Skeletal muscle tissue (tissue), 5 donors: Measurements from ENCODE around the gene SULT4A1. TPM values are rescaled to one million over a fixed set of nuclear protein-coding genes. Genes with fewer than 3 reads are reported as not detected.

ENCODE experiments used
- H3K27ac ChIP-seq: one replicate; pipeline ENCODE4 v1.7.0; 2013; ENCODE audit warnings: mild to moderate bottlenecking, low read depth, low read length, inconsistent platforms
- H3K27me3 ChIP-seq, 3 donors: one replicate each; pipeline ENCODE4 v1.7.0; 2013; ENCODE audit warnings: low read length in 3 of 3; ENCODE audit not compliant: control insufficient read depth in 3 of 3, insufficient read depth in 3 of 3
- H3K36me3 ChIP-seq, 3 donors: one replicate each; pipeline ENCODE4 v1.7.0; 2013; ENCODE audit warnings: low read length in 3 of 3; ENCODE audit not compliant: control insufficient read depth in 3 of 3, insufficient read depth in 3 of 3
- H3K4me1 ChIP-seq, 3 donors: one replicate each; pipeline ENCODE4 v1.7.0; 2013; ENCODE audit warnings: low read length in 3 of 3, mild to moderate bottlenecking in 3 of 3; ENCODE audit not compliant: control insufficient read depth in 3 of 3, insufficient read depth in 3 of 3
- H3K4me3 ChIP-seq, 3 donors: one replicate each; pipeline ENCODE4 v1.7.0; 2013; ENCODE audit warnings: low read length in 3 of 3
- H3K9ac ChIP-seq, 3 donors: one replicate each; pipeline ENCODE4 v1.7.0; 2013; ENCODE audit warnings: low read length in 3 of 3, mild to moderate bottlenecking in 3 of 3, moderate library complexity in 2 of 3, low read depth in 1 of 3
- H3K9me3 ChIP-seq, 3 donors: one replicate each; pipeline ENCODE4 v1.7.0; 2013; ENCODE audit warnings: low read length in 3 of 3; ENCODE audit not compliant: control insufficient read depth in 3 of 3
- small RNA-seq: library from RNA; depleted of rRNA; stranded (forward); fragments of <200 nt; gene quantifications from one replicate; pipeline ENCODE3, GENCODE V24; 2014
- total RNA-seq: library from RNA; depleted of rRNA; stranded (reverse); fragments of >200 nt; gene quantifications from one replicate; pipeline ENCODE4 v1.2.3, GENCODE V29; 2014
- donor health status: Osteomylitis.

SULT4A1 gene
- total RNA-seq, 1 donor from 2014 or later, result under 0.01 TPM

DNA sequence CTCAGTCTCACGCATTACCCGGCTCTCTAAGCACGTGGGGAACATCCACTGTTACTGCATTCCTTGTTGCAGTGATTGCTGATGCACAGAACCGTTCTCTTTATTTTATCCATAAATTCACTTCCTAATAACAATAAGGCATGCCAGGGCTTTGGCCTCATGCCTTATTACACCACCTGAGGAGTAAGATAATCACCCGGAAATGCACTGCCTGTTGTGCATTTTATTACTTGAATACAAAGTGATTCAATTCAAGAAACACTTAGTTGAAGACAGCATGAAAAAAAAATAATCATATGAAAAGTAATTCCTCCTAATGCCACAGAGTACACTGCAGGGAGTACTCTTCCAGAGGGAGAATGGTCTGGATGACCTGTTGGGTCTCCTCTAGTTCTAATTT lies 69.4 kb downstream of the SULT4A1 start:
- no peaks in the 10 kb centered on the region for H3K27me3 ChIP-seq
- H3K4me3 ChIP-seq, result no peak overlapping the region
- no peaks in the 10 kb centered on the region for H3K4me1 ChIP-seq
- no peak overlapping the region for H3K27ac ChIP-seq
- no peak overlapping the region for H3K9ac ChIP-seq
- H3K36me3 ChIP-seq, result no peaks in the 10 kb centered on the region
- no peaks in the 10 kb centered on the region for H3K9me3 ChIP-seq

DNA sequence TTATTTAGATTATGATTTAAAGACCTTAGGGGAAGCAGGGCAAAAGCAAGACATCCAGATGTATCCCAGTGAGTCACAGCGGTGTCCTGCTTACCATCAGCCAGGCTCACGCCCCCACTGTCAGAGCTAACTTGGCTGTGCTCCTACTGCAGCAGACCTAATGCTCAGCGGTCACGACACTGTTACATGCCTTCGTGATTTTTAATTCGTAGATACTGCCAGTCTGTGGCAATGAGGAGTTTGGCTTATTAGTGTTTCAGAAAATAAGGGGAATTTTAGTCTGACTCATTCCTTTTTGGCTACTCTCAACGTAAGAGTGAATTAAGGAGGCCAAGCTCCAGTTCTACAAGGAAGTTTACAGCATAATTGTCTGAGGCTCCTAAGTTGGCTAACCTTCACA lies 72.9 kb downstream of the SULT4A1 start:
- no peak overlapping the region for H3K4me3 ChIP-seq
- no peaks in the 10 kb centered on the region for H3K9me3 ChIP-seq
- H3K36me3 ChIP-seq, result no peaks in the 10 kb centered on the region
- H3K27ac ChIP-seq, result no peak overlapping the region
- no peaks in the 10 kb centered on the region for H3K27me3 ChIP-seq
- no peaks in the 10 kb centered on the region for H3K4me1 ChIP-seq
- H3K9ac ChIP-seq, result no peak overlapping the region

DNA sequence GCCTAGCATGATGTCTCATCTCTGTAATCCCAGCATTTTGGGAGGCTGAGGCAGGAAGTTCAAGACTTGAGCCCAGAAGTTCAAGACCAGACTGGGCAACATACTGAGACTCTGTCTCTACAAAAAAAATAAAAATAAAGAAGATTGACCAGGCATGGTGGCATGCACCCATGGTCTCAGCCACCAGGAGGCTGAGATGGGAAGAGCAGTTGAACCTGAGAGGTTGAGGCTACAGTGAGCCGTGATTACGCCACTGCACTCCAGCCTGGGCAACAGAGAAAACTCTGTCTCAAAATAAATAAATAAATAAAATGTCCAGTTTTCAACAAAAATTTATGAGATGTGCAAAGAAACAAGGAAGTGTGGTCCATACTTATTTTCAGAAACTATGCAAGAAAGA lies 78.5 kb downstream of the SULT4A1 start:
- H3K36me3 ChIP-seq, result no peaks in the 10 kb centered on the region
- H3K4me3 ChIP-seq, result no peak overlapping the region
- no peak overlapping the region for H3K9ac ChIP-seq
- no peaks in the 10 kb centered on the region for H3K27me3 ChIP-seq
- H3K4me1 ChIP-seq, result no peaks in the 10 kb centered on the region
- H3K27ac ChIP-seq, result no peak overlapping the region
- H3K9me3 ChIP-seq, result no peaks in the 10 kb centered on the region

DNA sequence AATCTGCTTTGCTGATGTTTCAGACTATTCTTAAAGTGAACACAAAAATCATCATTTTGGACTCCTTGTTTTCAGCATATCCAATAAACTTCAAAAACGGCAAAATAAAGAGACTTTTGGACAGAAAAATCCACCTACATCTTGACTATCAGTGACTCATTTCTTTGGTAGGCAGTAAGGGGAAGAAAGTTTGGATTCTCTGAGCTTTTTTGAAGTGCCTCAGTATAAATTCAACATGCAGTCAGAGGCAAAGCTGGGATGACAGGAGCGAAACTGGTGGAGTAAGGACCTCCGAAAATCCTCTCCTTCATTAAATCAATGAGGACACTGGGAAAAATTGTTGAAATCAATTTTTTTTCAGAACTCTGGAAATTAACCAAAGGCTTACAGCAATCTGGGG lies 79.9 kb downstream of the SULT4A1 start:
- Histone ChIP-seq H3K9ac (no peak overlapping the region), H3K4me3 (no peak overlapping the region), H3K9me3 (no peaks in the 10 kb centered on the region), H3K36me3 (no peaks in the 10 kb centered on the region), H3K27me3 (no peaks in the 10 kb centered on the region), H3K27ac (no peak overlapping the region), H3K4me1 (no peaks in the 10 kb centered on the region)

DNA sequence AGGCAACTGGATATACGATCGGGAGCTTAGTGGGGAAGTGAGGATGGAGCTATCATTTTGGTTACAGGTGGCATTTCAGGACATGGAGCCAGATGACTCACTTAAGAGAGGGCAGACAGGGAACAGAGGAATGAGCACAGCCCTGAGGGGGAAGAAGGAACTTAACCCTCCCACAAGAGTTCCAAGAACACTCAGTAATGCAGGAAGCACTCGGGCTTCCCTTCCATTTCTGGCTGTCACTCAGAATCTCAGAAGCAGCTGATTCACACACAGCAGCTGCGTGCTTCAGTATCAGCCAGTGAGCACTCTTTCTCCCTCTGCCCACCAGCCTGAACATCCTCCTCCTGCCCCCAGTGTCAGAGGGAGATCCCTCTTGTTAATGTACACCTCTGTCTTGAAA lies 85.0 kb downstream of the SULT4A1 start:
- Histone ChIP-seq H3K27me3 (peaks cover 0 to 4% (median 0%) of the 10 kb centered on the region in 3 donors), H3K9ac (no peak overlapping the region), H3K9me3 (no peaks in the 10 kb centered on the region), H3K27ac (no peak overlapping the region), H3K36me3 (no peaks in the 10 kb centered on the region), H3K4me3 (no peak overlapping the region), H3K4me1 (no peaks in the 10 kb centered on the region)

DNA sequence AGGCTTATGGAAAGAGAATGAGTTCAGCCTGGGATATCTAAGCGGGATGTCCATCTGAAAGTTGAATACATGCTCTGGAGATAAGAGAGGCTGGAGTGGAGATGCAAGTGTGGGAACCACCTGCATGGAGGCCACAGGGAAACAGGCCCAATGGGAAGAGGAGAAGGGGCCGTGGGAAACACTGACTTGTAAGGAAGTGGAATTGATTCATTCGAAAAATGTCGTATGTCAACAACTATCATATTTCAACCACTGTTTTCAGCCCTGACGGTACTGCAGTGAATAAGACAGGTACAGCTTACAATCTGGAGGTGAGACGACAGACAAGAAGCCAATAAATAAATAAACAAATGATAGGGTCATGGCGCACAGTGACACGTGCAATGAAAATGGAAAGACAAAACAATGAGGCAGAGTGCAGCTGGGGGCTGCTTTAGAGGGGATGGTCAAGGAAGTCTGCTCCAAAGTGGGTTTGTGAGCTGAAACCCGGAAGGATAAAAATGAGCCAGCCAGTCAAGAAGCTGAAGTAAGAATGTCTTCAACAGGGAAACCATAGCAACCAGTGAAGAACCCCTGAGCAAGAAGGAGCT lies 86.1 kb downstream of the SULT4A1 start:
- no peaks in the 10 kb centered on the region for H3K9me3 ChIP-seq
- H3K9ac ChIP-seq, result no peak overlapping the region
- no peak overlapping the region for H3K27ac ChIP-seq
- H3K27me3 ChIP-seq, result peaks cover 0 to 4% (median 0%) of the 10 kb centered on the region in 3 donors
- no peaks in the 10 kb centered on the region for H3K4me1 ChIP-seq
- H3K36me3 ChIP-seq, result no peaks in the 10 kb centered on the region
- H3K4me3 ChIP-seq, result no peak overlapping the region

Small RNAs within 50 kb of the gene (small RNA-seq; reads per million reads assigned to genes)
- gene HMGN2P9, result not detected

Other genes starting within 250 kb of the SULT4A1 start
- 1.6 TPM for gene EFCAB6, start 50.2 kb downstream of the SULT4A1 start, total RNA-seq
- gene PNPLA5, start 29.5 kb upstream of the SULT4A1 start, total RNA-seq, result not detected
- 3.7 TPM for gene PNPLA3, start 61.3 kb upstream of the SULT4A1 start, total RNA-seq
- 59.5 TPM for gene SAMM50, start 92.9 kb upstream of the SULT4A1 start, total RNA-seq
- gene PARVB, start 161.8 kb upstream of the SULT4A1 start, total RNA-seq, result 11.0 TPM